PC-3 (cell line): ENCODE results near the gene NSUN4. TPM values are rescaled to one million over a fixed set of nuclear protein-coding genes. Genes with fewer than 3 reads are reported as not detected.
A peak's percentile ranks its signal among the peaks of the same experiment; 100 is the strongest.

Experiments
- ATAC-seq: fragments of 200-7000 bp; cut with Tn5 transposase; 2 replicates; pipeline ENCODE4 v1.9.1; 2020; ENCODE audit warnings: mild to moderate bottlenecking, moderate library complexity
- BruUV-seq: library from RNA; stranded (reverse); fragments of 400-500 nt; replicated peaks from 2 replicates; lab custom pipeline; 2021; lab: Mats Ljungman, UMichigan
- CTCF ChIA-PET: fragments of 300-600 bp; sonication (Branson Sonifier 250); formaldehyde crosslinking; loops from one replicate; lab custom pipeline; 2022; ENCODE audit warnings: antibody characterized with exemption; lab: Charles Lee
- POLR2A ChIA-PET: fragments of 300-600 bp; sonication (Branson Sonifier 250); formaldehyde crosslinking; loops from one replicate; lab custom pipeline; 2022; ENCODE audit warnings: antibody characterized with exemption; ENCODE audit not compliant: unreplicated experiment; lab: Charles Lee
- DNase-seq: peaks from one replicate; pipeline ENCODE4 v3.0.0-alpha.2; 2015
- H2AFZ ChIP-seq: fragments of 300-600 bp; sonication (generic); 2 replicates; pipeline ENCODE4 v1.6.0; 2016; ENCODE audit warnings: antibody characterized with exemption, low read length
- H3F3A ChIP-seq: fragments of 300-600 bp; sonication (generic); one replicate; pipeline ENCODE4 v1.6.0; 2017; ENCODE audit warnings: antibody characterized with exemption, low read length, control low read depth, mild to moderate bottlenecking; ENCODE audit not compliant: unreplicated experiment
- H3K27ac ChIP-seq: fragments of 300-600 bp; sonication (generic); 2 replicates; pipeline ENCODE4 v1.5.1; 2016; ENCODE audit warnings: mild to moderate bottlenecking, low read length
- H3K27me3 ChIP-seq: fragments of 300-600 bp; sonication (generic); 2 replicates; pipeline ENCODE4 v1.6.1; 2016; ENCODE audit warnings: low read length, mixed read lengths
- H3K36me3 ChIP-seq: fragments of 300-600 bp; sonication (generic); 2 replicates; pipeline ENCODE4 v1.6.1; 2016; ENCODE audit warnings: low read depth, mixed run types, low read length, mixed read lengths
- H3K4me1 ChIP-seq: fragments of 300-600 bp; sonication (generic); 2 replicates; pipeline ENCODE4 v1.5.1; 2016; ENCODE audit warnings: low read length; ENCODE audit not compliant: insufficient read depth
- H3K4me2 ChIP-seq: fragments of 300-600 bp; sonication (generic); 2 replicates; pipeline ENCODE4 v1.6.0; 2016; ENCODE audit warnings: low read length
- H3K4me3 ChIP-seq: fragments of 300-600 bp; sonication (generic); 2 replicates; pipeline ENCODE4 v1.5.1; 2016; ENCODE audit warnings: mild to moderate bottlenecking, low read length, mixed read lengths
- H3K79me2 ChIP-seq: fragments of 300-600 bp; sonication (generic); 2 replicates; pipeline ENCODE4 v1.6.1; 2017; ENCODE audit warnings: low read length, mixed read lengths
- H3K9ac ChIP-seq: fragments of 300-600 bp; sonication (generic); 2 replicates; pipeline ENCODE4 v1.6.0; 2016; ENCODE audit warnings: mild to moderate bottlenecking, low read length
- H3K9me2 ChIP-seq: fragments of 300-600 bp; sonication (generic); replicated peaks from 2 replicates; pipeline ENCODE4 v1.6.1; 2016; ENCODE audit warnings: mixed run types, low read length, mixed read lengths
- H3K9me3 ChIP-seq: fragments of 300-600 bp; sonication (generic); 2 replicates; pipeline ENCODE4 v1.6.1; 2016; ENCODE audit warnings: low read length, mixed read lengths
- H4K20me1 ChIP-seq: fragments of 300-600 bp; sonication (generic); 2 replicates; pipeline ENCODE4 v1.6.1; 2016; ENCODE audit warnings: low read length, mixed read lengths
- EZH2 ChIP-seq: fragments of 300-600 bp; sonication (generic); IDR thresholded peaks from one replicate; pipeline ENCODE4 v1.6.1; 2017; ENCODE audit warnings: antibody characterized with exemption, mild to moderate bottlenecking, low read length; ENCODE audit not compliant: unreplicated experiment
- EZH2phosphoT487 ChIP-seq: fragments of 300-600 bp; sonication (generic); IDR thresholded peaks from 2 replicates; pipeline ENCODE4 v1.6.1; 2018; ENCODE audit warnings: mild to moderate bottlenecking, antibody characterized with exemption, low read length, borderline replicate concordance
- intact Hi-C: fragments of 100-400 bp; cut with micrococcal nuclease; formaldehyde crosslinking; loops from 2 replicates; pipeline ENCODE4 v1.9.0; 2023
- total RNA-seq: library from RNA; depleted of rRNA; stranded (reverse); fragments of >200 nt; gene quantifications from 2 replicates; pipeline ENCODE4 v1.2.3, GENCODE V29; 2014
- TF ChIP-seq, protein P1 (sequence below): fragments of 300-600 bp; sonication (generic); conservative IDR thresholded peaks from 2 replicates; pipeline ENCODE4 v1.5.1; 2017; ENCODE audit warnings: antibody characterized with exemption, low read depth, mild to moderate bottlenecking, low read length

NSUN4 gene
- total RNA-seq, 1 experiment from 2014 or later = 16.8 TPM

DNA sequence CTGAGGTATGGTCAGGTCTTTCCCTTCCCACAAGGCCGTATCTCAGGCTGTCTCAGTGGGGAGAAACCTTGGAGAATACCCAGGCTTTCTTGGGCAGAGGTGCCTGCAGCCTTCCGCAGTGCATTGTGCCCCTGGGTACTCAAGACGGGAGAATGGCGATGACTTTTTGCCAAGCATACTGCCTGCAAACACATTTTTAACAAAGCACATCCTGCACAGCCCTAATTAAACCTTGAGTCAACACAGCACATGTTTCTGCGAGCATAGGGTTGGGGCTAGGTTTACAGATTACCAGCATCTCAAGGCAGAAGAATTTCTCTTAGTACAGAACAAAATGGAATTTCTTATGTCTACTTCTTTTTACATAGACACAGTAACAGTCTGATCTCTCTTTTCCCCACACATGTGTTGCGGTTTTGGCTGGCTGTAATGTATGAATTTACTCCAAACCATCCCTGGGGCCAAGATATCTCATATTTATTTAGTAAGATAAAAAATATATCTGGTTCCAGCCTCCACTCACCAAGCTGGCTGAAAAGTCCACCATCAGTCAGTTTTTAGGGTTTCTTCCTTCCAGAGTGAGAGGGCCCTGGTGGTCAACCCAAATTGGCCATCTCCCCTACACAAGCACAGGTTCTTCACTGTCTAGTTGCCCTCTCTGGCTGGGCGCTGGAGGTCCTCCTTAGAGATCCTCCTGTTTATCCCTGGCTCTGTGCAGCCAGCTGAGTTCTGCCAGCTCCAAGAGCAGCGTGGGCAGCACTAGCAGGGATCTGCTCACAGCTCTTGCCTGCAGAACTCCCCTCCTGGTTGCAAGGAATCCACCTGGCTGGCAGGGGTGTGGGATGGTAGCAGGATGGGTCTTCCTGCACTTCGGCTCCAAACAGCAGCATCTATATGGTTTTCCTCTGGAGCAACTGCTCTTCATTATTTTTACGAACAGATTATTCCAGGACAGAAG is 56.1 kb downstream of the NSUN4 start:
- ChIA-PET CTCF (no interaction called here), POLR2A (no interaction called here)
- no peaks in the 10 kb centered on the region for H3K79me2 ChIP-seq
- TF ChIP-seq EZH2 = no peak
- TF ChIP-seq, protein P1, sequence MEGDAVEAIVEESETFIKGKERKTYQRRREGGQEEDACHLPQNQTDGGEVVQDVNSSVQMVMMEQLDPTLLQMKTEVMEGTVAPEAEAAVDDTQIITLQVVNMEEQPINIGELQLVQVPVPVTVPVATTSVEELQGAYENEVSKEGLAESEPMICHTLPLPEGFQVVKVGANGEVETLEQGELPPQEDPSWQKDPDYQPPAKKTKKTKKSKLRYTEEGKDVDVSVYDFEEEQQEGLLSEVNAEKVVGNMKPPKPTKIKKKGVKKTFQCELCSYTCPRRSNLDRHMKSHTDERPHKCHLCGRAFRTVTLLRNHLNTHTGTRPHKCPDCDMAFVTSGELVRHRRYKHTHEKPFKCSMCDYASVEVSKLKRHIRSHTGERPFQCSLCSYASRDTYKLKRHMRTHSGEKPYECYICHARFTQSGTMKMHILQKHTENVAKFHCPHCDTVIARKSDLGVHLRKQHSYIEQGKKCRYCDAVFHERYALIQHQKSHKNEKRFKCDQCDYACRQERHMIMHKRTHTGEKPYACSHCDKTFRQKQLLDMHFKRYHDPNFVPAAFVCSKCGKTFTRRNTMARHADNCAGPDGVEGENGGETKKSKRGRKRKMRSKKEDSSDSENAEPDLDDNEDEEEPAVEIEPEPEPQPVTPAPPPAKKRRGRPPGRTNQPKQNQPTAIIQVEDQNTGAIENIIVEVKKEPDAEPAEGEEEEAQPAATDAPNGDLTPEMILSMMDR = no peak
- TF ChIP-seq EZH2phosphoT487 = no peak
- H3K4me1 ChIP-seq = peaks cover under 1% of the 10 kb centered on the region; the same call in 1 of the 2 replicates
- peaks cover 8% of the 10 kb centered on the region; the same call in 1 of the 2 replicates for H3K36me3 ChIP-seq
- no peak overlapping the region for H2AFZ ChIP-seq
- peak; percentile 27 for ATAC-seq
- BruUV-seq = no TSS peak
- peaks cover 9% of the 10 kb centered on the region; the same call in 1 of the 2 replicates for H3K9me3 ChIP-seq
- H3K27ac ChIP-seq = no peak overlapping the region
- no peak overlapping the region for H3K4me2 ChIP-seq
- H3F3A ChIP-seq = no peaks in the 10 kb centered on the region
- H3K9ac ChIP-seq = no peak overlapping the region
- H3K27me3 ChIP-seq = no peaks in the 10 kb centered on the region
- no peaks in the 10 kb centered on the region for H4K20me1 ChIP-seq
- DNase-seq = no peak
- H3K4me3 ChIP-seq = no peak overlapping the region
- H3K9me2 ChIP-seq = no peaks in the 10 kb centered on the region
- intact Hi-C loops = no loop called here

DNA sequence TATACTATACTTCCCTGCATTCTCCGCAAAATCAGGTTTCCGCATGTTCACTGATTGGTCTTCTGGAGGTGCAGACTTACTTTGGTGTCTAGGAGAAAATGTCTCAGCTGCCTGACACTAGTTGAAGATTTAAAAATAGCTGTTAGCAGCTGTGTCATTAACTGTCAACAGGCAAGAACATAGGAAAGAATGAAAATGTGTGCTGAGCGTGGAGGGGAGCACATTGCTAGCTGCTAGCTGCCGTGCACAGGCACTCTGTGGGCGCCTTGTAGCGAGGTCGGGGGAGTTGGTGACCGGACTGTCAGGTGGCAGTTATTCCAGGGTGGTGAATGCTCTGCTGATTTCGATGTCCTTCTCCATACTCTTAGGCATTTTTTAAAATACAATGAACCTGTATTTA is 58.7 kb downstream of the NSUN4 start:
- no TSS peak for BruUV-seq
- intact Hi-C loops = no loop called here
- no peak overlapping the region for H3K4me2 ChIP-seq
- H3K9me3 ChIP-seq = no peaks in the 10 kb centered on the region
- H3K4me3 ChIP-seq = no peak overlapping the region
- peaks cover 6% of the 10 kb centered on the region; the same call in 1 of the 2 replicates for H3K4me1 ChIP-seq
- H2AFZ ChIP-seq = no peak overlapping the region
- H3K27me3 ChIP-seq = no peaks in the 10 kb centered on the region
- H3K9me2 ChIP-seq = no peaks in the 10 kb centered on the region
- ChIA-PET CTCF (no interaction called here), POLR2A (no interaction called here)
- no peaks in the 10 kb centered on the region for H3K79me2 ChIP-seq
- no peak overlapping the region for H3K27ac ChIP-seq
- H4K20me1 ChIP-seq = no peaks in the 10 kb centered on the region
- no peak overlapping the region for H3K9ac ChIP-seq
- H3K36me3 ChIP-seq = no peaks in the 10 kb centered on the region
- no peak for ATAC-seq
- no peak for TF ChIP-seq EZH2
- DNase-seq = no peak
- H3F3A ChIP-seq = no peaks in the 10 kb centered on the region

DNA sequence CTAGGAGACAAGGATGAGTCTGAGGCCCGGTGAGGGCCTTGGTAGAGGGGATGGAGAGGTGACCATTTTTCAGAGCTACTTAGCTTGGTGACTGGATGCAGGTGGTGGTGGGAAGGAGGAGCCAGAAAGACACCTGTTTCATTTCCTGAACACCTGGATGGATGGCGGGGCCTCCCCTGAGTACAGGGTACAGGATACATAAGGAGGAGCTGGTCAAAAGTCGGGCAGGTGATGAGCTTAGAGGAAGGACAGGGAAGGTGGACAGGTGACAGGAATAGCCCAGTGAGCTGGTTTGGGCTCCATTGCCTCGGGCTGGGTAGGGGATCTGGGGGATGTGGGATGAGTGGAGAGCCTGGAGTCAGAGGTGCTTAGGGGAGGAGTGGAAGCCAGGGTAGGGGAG is 59.8 kb downstream of the NSUN4 start:
- no peak overlapping the region for H3K9ac ChIP-seq
- TF ChIP-seq, protein P1 = no peak
- TF ChIP-seq EZH2phosphoT487 (no peak), EZH2 (no peak)
- no peaks in the 10 kb centered on the region for H3F3A ChIP-seq
- no peak overlapping the region for H3K27ac ChIP-seq
- no TSS peak for BruUV-seq
- ATAC-seq = no peak
- H3K4me2 ChIP-seq = no peak overlapping the region
- H2AFZ ChIP-seq = no peak overlapping the region
- no peaks in the 10 kb centered on the region for H3K9me2 ChIP-seq
- intact Hi-C loops = no loop called here
- H3K4me1 ChIP-seq = peaks cover 6% of the 10 kb centered on the region; the same call in 1 of the 2 replicates
- H3K9me3 ChIP-seq = no peaks in the 10 kb centered on the region
- H3K36me3 ChIP-seq = no peaks in the 10 kb centered on the region
- no peak for DNase-seq
- no peaks in the 10 kb centered on the region for H3K27me3 ChIP-seq
- POLR2A ChIA-PET = interaction anchor here (0.6 kb wide), 1 partner anchor 158 kb away, joined by 7 read pairs; no protein-coding TSS in a partner anchor
- CTCF ChIA-PET = no interaction called here
- no peak overlapping the region for H3K4me3 ChIP-seq
- no peaks in the 10 kb centered on the region for H3K79me2 ChIP-seq
- H4K20me1 ChIP-seq = no peaks in the 10 kb centered on the region
